ENCODE measurements around the gene GNAQ. TPM values are rescaled to one million over a fixed set of nuclear protein-coding genes. Genes with fewer than 3 reads are reported as not detected.

The GNAQ gene
- total RNA-seq, 1 experiment from 2014 or later = 28.7 TPM

DNA sequence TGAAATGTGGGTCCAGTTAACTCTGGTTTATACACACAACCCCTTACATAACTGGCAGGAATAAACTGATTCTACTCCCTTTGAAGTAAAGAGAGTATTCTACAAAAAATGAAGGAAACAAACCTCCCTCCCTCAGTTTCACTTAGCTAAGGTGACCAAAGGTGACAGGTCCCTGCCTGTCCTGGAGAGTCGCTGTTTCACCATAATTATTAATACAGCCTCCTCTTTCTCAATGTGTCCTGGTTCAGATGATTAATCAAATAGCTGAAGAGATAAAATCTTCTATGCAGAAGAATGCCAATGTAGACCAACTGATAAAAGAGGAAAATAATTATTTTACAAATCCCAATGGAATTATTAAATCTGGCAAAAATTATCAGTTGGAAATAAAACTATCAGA is 219.8 kb downstream of the GNAQ start (continued):
- TF ChIP-seq ZNF274 (IDR thresholded peaks at IDR 0.05; ENCODE audit: low read depth, low read length) = no peak
- no peak for TF ChIP-seq SIN3A (IDR thresholded peaks at IDR 0.05; ENCODE audit: low read depth)
- no peak for TF ChIP-seq YY1 (IDR thresholded peaks at IDR 0.05; ENCODE audit: extremely low read depth, insufficient replicate concordance, low read depth, low read length)
- TF ChIP-seq JUND (IDR thresholded peaks at IDR 0.05) = no peak

DNA sequence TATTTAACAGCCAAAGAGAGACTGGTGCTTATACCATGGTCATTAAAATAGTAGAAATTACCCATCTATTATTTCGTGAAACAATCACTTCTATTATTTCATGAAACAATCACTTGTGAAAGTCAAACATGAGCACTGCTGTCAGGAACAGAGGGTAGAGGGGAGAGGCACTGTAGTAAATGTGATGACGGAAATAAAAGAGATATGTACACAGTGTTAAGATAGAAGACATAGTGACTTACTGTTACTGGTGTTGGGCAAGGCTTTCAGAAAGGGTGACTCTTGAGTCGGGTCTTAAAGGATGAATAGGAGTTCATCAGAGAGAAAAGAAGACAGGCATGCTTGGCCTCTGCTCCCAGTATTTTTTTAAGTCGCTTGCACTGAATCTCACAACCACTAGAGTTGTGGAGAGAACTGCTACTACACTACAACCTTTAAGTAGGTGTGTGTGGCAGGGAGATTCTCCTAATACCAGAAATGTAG is 220.9 kb downstream of the GNAQ start:
- no peak for DNase-seq (ENCODE audit: low read depth, low spot score)
- Histone ChIP-seq H3K9ac (ENCODE audit: low read length) (no peak overlapping the region), H4K20me1 (ENCODE audit: insufficient read depth) (no peaks in the 10 kb centered on the region), H3K79me2 (ENCODE audit: insufficient read depth, low read length) (no peaks in the 10 kb centered on the region), H2AFZ (ENCODE audit: low read depth, low read length, poor library complexity, severe bottlenecking) (no peak overlapping the region), H3K9me3 (ENCODE audit: control insufficient read depth in 1 of 2, insufficient read depth in 1 of 2, low read depth in 1 of 2, low read length in 2 of 2) (no peaks in the 10 kb centered on the region), H3K4me3 (replicated peaks in 1 of 2; ENCODE audit: low read depth in 1 of 2, low read length in 2 of 2) (no peak overlapping the region), H3K27ac (ENCODE audit: low read depth, low read length) (no peak overlapping the region), H3K9me2 (ENCODE audit: insufficient read depth) (no peaks in the 10 kb centered on the region), H3K4me2 (ENCODE audit: low read length) (no peak overlapping the region), H3K27me3 (ENCODE audit: insufficient read depth, low read length) (no peaks in the 10 kb centered on the region), H3K36me3 (ENCODE audit: control insufficient read depth in 1 of 2, insufficient read depth in 2 of 2, low read length in 2 of 2) (no peaks in the 10 kb centered on the region), H3K4me1 (ENCODE audit: control insufficient read depth in 1 of 2, insufficient read depth in 2 of 2, low read length in 2 of 2) (peaks cover 0 to 7% of the 10 kb centered on the region in 2 experiments; a peak in 1 of 4 replicates)
- POLR2A ChIA-PET = no interaction called here
- no peak for ATAC-seq
- CTCF ChIA-PET = no interaction called here
- intact Hi-C loops (cut with micrococcal nuclease) = no loop called here
- RAD21 ChIA-PET (ENCODE audit: low non-redundant PET in 1 of 2, low total read pairs in 2 of 2, uncharacterized antibody in 2 of 2, unreplicated experiment in 2 of 2) = no interaction called here
- no TSS peak for BruUV-seq (replicated peaks)
- TF ChIP-seq JUND (IDR thresholded peaks at IDR 0.05) (no peak), ELF1 (IDR thresholded peaks at IDR 0.05; ENCODE audit: borderline replicate concordance, low read depth) (no peak), YY1 (IDR thresholded peaks at IDR 0.05; ENCODE audit: extremely low read depth, insufficient replicate concordance, low read depth, low read length) (no peak), EZH2phosphoT487 (IDR thresholded peaks at IDR 0.05; ENCODE audit: borderline replicate concordance) (no peak), ZNF274 (IDR thresholded peaks at IDR 0.05; ENCODE audit: low read depth, low read length) (no peak), EZH2 (IDR thresholded peaks at IDR 0.05) (no peak), RAD21 (IDR thresholded peaks at IDR 0.05; ENCODE audit: low read depth) (no peak), CBX3 (IDR thresholded peaks at IDR 0.05; ENCODE audit: low read depth) (no peak), SRF (IDR thresholded peaks at IDR 0.05; ENCODE audit: low read depth) (no peak)

DNA sequence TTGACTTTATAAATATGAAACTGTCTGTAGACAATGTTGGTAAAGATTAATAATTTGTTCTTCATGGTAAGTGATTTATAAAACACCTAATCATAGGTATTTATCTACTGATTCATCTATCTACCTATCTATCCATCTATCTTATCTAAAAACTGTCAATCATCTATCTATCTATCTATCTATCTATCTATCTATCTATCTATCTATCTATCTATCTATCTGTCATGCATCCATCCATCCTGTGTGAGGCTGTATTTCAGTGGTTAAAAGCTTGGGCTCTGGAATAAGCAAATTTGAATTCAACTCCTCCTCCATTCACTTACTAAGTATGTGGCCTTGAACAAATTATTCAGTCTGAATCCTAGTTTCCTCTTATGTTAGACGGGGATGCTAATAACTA is 221.6 kb downstream of the GNAQ start:
- H2AFZ ChIP-seq (ENCODE audit: low read depth, low read length, poor library complexity, severe bottlenecking) = no peak overlapping the region
- no peaks in the 10 kb centered on the region for H4K20me1 ChIP-seq (ENCODE audit: insufficient read depth)
- no peak overlapping the region for H3K4me3 ChIP-seq (replicated peaks in 1 of 2; ENCODE audit: low read depth in 1 of 2, low read length in 2 of 2)
- intact Hi-C loops (cut with micrococcal nuclease) = no loop called here
- no peak overlapping the region for H3K4me2 ChIP-seq (ENCODE audit: low read length)
- no peaks in the 10 kb centered on the region for H3K9me3 ChIP-seq (ENCODE audit: control insufficient read depth in 1 of 2, insufficient read depth in 1 of 2, low read depth in 1 of 2, low read length in 2 of 2)
- ChIA-PET POLR2A (no interaction called here), RAD21 (ENCODE audit: low non-redundant PET in 1 of 2, low total read pairs in 2 of 2, uncharacterized antibody in 2 of 2, unreplicated experiment in 2 of 2) (no interaction called here), CTCF (no interaction called here)
- no peaks in the 10 kb centered on the region for H3K36me3 ChIP-seq (ENCODE audit: control insufficient read depth in 1 of 2, insufficient read depth in 2 of 2, low read length in 2 of 2)
- no peak overlapping the region for H3K9ac ChIP-seq (ENCODE audit: low read length)
- BruUV-seq (replicated peaks) = no TSS peak
- DNase-seq (ENCODE audit: low read depth, low spot score) = no peak
- H3K27ac ChIP-seq (ENCODE audit: low read depth, low read length) = no peak overlapping the region
- H3K9me2 ChIP-seq (ENCODE audit: insufficient read depth) = no peaks in the 10 kb centered on the region
- ATAC-seq = no peak
- TF ChIP-seq SIN3A (IDR thresholded peaks at IDR 0.05; ENCODE audit: low read depth) = no peak
- TF ChIP-seq, protein P1, sequence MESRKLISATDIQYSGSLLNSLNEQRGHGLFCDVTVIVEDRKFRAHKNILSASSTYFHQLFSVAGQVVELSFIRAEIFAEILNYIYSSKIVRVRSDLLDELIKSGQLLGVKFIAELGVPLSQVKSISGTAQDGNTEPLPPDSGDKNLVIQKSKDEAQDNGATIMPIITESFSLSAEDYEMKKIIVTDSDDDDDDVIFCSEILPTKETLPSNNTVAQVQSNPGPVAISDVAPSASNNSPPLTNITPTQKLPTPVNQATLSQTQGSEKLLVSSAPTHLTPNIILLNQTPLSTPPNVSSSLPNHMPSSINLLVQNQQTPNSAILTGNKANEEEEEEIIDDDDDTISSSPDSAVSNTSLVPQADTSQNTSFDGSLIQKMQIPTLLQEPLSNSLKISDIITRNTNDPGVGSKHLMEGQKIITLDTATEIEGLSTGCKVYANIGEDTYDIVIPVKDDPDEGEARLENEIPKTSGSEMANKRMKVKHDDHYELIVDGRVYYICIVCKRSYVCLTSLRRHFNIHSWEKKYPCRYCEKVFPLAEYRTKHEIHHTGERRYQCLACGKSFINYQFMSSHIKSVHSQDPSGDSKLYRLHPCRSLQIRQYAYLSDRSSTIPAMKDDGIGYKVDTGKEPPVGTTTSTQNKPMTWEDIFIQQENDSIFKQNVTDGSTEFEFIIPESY (IDR thresholded peaks at IDR 0.05; ENCODE audit: extremely low read depth, insufficient replicate concordance, low read length) = no peak
- TF ChIP-seq CEBPB (IDR thresholded peaks at IDR 0.05; ENCODE audit: low read depth) = no peak
- no peak for TF ChIP-seq FOSL1 (IDR thresholded peaks at IDR 0.05; ENCODE audit: low read depth)
- no peak for TF ChIP-seq YY1 (IDR thresholded peaks at IDR 0.05; ENCODE audit: extremely low read depth, insufficient replicate concordance, low read depth, low read length)
- TF ChIP-seq ZFX (IDR thresholded peaks at IDR 0.05) = no peak
- no peak for TF ChIP-seq POLR2A (IDR thresholded peaks at IDR 0.05; ENCODE audit: borderline replicate concordance, extremely low read depth, insufficient read depth, insufficient read length)
- H3K4me1 ChIP-seq (ENCODE audit: control insufficient read depth in 1 of 2, insufficient read depth in 2 of 2, low read length in 2 of 2) = peaks cover 0 to 7% of the 10 kb centered on the region in 2 experiments; a peak in 1 of 4 replicates
- no peaks in the 10 kb centered on the region for H3K79me2 ChIP-seq (ENCODE audit: insufficient read depth, low read length)
- H3K27me3 ChIP-seq (ENCODE audit: insufficient read depth, low read length) = no peaks in the 10 kb centered on the region
